NCI-H2196 treated with DMSO at 0.1 percent for 48 hours (cell line): Measurements from ENCODE around the gene KIAA0930.

Experiments used
- DNase-seq: peaks from one replicate; lab custom pipeline; 2025; ENCODE audit not compliant: unreplicated experiment; lab: John Stamatoyannopoulos, UW

KIAA0930 gene

GRCh38 chr22:45238076-45238956, 2.4 kb downstream of the KIAA0930 start:
- no peak for DNase-seq

DNA sequence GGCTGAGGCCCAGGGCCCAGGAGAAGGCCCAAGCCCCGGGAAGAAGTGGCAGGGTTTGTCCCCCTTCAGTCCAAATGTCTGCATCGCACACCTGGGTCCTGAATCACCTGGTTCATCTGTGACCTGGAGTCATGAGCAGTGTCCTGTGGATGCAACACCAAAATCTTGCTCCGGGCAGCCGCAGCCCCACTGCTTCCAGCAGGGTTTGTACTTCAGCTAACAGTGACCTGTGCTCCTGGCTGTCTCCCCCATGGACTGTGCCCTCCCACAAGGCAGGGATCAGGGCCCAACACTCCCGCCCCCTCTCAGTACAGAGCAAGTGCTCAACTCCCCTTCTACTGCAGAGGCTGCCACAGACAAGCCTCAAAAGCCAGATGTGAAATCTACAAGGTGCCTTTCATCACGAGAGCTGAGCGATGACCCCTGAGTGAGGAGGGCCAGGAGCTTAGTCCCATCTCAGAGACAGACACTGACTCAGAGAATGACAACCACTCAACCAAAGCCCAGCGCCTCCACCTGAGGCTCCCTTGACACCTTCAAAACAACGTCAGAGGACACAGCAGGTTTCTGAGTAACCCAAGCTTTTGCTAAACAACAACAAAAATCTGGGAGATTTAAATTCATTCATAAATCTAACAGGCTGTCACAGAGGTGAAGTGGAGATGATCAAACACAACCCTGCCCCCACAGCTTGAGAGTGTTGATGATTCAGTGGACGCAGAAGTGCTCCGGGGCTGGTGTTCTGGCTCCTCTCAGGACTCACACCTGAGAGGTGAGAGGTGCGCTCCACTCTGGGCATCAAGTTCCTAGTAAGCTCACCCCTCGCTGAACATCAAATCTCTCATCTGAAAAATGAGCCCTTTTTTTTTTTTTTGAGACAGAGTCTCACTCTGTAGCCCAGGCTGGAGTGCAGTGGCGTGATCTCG, 3.4 kb downstream of the KIAA0930 start:
- DNase-seq, result no peak

DNA sequence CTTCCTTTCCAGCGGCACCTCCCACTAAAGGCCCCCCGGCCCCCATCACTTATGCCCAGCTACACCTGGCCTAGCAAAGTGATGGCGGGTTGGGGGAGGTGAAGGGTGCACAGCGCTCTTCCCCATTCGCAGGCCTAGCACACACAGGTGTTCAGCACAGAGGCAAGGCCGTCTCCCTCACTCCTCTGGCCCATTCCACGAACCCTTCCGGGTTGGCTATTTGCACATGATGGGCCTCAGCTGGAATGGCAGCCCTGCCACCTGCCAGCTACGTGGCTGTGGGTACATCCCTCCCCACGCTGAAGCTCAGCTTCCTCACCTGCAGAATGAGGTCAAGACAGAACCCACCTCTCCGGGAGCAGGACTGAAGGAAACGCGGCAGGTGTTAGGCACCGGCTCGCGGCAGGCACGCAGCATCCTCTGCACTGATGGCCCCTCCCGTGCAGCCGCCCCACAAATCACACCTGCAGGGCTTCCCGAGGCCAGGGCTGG, 4.8 kb downstream of the KIAA0930 start:
- peak; percentile 43 for DNase-seq

GRCh38 chr22:45235101-45235777, 5.5 kb downstream of the KIAA0930 start:
- no peak for DNase-seq

- DNase-seq, result no peak
These were observed 6.9 kb downstream of the KIAA0930 start for GRCh38 chr22:45233827-45234226.

- no peak for DNase-seq
These were observed 7.3 kb downstream of the KIAA0930 start for GRCh38 chr22:45233386-45233785.

- DNase-seq, result no peak
These were observed 9.4 kb downstream of the KIAA0930 start for GRCh38 chr22:45231293-45231692.

- DNase-seq, result no peak
These were observed 10.5 kb downstream of the KIAA0930 start for GRCh38 chr22:45230026-45230721.

DNA sequence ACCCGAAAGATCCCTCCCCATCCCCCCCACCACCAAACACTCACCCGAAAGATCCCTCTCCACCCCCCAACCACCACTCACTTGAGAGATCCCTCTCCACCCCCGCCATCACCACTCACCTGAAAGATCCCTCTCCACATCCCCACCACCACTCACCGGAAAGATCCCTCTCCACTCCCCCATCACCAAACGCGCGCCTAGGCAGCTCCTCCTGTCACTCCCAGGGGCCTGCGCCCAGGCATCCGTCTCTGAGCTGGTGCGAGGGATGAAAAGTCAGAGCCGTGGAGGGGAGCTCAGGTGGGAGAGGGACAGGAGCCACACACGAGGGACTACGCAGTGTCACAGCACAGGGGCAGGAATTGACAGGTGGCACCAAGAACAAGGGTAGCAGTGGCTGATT, 11.5 kb downstream of the KIAA0930 start:
- no peak for DNase-seq

DNA sequence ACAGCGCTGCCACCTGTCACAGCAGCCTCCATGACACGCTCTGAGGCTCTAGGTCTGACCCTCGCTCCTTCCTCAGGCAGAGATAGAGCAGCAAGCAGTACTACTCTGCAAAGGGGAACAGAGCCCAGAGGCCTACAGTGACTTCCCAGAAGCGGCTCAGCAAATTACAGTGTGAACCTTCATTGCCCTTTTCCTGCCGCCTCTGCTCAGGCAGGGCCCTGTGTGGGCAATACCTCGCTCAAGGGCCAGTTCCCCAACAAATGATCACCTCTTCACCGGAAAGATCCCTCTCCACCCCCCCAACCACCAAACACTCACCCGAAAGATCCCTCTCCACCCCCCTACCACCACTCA, 12.3 kb downstream of the KIAA0930 start:
- DNase-seq, result no peak

DNA sequence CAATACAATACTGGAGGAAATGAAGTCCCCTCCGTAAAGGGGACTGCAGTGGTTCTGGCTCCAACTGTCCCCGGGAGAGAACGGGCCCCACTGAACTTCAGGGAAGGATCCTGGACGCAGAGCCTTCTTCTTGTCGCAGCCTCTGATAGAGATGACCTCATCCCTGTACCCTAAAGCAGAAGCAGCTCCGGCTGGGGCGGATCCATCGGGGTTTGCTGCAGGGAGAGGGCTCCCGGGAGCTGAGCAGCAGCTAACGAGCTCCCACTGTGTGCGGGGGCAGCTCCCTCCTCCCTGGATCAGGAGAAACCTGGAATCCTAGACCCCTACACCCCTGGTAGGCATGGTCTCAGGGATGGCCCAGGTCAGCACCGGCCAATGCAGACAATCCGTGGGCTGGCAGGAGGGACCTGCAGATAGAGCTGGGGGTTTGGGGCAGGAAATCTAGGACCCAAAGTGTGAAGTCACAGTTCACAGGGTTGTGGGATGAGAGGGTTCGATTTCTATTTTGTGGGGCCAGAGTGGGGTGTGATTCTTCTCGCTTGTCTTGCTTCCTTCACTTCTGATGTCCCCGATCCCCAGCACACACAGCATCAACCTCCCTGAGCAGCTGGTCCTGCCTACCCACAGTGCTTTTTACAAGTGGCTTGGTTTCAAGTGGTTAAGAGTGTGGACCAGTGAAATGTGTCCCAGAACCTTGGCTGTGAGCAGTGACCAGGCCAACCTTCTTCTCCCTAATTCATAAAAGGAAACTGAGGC, 12.9 kb downstream of the KIAA0930 start:
- DNase-seq, result no peak

GRCh38 chr22:45226503-45227186, 14.0 kb downstream of the KIAA0930 start:
- DNase-seq, result peak; percentile 75

DNA sequence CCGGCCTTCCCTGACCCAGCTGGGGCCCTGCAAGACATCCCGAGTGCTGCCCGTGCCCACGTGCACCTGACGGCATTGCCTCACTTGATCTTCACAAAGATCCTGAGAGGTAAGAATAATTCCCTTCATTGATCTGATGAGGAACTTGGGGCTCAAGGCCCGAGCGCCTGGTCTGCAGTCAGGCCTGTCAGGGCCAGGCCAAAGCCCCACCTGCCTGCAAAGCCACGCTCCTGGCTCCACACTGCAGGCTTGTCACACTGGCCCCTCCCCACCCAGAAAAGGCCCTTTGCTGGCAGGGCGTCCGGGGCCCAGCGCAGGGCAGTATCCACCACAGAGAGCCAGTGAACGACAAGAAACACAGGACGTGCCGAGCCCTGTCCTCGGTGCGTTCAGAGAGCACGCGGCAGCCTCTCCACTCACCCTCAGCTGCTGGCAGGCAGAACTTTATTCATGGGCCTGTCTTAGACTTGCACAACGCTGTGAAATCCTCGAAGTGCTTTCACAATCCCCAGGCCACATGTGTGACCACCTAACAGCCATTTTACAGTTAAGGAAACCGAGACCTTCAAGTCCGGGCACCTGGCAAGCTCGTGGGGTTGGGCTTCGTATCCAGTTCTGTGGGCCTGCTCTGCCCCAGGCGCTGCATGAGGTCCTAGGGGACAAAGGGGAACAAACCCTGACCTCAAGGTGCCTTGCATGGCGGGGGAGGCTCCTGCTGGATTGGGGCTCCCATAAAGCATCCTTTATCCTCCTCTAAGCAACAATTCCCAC, 14.8 kb downstream of the KIAA0930 start:
- no peak for DNase-seq

GRCh38 chr22:45224988-45225731, 15.5 kb downstream of the KIAA0930 start:
- DNase-seq, result no peak

DNA sequence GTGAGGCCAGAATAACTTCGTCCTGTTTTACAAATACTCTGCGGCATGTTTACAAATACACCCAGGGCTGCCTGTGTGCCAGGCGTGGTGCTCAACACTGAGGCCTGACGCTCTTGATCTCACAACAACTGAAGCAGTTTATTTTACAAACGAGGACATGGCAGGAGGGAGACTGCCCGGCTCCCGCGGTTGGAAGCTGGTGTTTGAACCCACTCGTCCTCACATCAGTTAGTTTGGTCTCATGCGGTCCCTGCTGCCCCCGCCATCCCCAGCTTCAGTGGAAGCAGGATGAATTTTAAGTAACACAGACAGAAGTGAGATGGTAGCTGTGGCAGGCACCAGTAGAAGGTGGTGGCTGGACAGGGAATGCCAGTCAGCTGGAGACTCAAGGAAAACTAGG, 16.4 kb downstream of the KIAA0930 start:
- DNase-seq, result no peak

DNA sequence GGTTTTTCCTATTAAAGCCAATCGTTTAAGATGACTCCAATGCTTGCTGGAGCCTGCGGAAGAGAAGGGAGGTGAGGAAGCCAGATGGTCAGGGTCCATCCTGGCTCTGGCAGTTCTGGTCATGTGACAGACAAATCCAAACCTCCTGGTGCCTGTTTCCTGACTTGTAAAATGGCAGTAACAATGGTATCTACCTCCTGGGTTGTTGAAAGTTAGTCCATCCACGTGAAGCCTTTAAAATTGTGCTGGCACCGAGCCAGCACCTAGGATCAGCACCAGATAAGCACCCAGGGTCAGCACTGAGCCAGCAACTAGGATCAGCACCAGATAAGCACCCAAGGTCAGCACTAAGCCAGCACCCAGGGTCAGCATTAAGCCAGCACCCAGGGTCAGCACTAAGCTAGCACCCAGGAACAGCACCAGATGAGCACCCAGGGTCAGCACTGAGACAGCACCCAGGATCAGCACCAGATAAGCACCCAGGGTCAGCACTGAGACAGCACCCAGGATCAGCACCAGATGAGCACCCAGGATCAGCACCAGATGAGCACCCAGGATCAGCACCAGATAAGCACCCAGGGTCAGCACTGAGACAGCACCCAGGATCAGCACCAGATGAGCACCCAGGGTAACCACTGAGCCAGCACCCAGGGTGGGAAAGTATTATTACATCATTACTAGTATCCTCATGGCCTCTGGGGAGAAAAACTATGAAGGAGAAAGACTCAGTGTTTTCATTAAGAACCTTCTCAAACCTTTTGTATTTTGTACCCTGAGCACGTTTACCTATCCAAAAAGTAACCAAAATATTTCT, 17.2 kb downstream of the KIAA0930 start:
- DNase-seq, result no peak

GRCh38 chr22:45221201-45221600, 19.5 kb downstream of the KIAA0930 start:
- DNase-seq, result no peak
